Measurements from ENCODE around the gene RAD51B.

Gene RAD51B

DNA sequence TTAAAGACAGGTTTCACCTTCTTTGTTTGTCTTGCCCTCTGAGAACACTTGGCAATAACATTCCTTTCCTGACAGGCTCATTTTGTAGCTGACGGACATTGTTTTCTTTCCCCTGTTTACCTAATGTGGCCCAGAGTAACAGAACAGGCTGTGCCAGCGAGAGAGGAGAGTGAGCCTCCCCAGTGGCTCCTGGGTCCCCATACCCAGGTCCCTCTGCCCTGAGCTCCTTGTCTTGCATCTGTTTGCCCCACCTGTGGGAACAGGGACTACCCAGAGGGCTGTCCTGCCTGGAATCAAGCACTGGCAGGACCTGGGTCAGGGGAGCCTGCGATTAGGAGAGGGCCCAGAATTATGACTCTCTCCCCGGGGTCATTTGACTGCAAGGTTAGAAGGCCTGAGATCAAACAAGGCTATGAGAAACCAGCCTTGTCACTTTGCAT is 750.4 kb downstream of the RAD51B start:
- no peak for DNase-seq

DNA sequence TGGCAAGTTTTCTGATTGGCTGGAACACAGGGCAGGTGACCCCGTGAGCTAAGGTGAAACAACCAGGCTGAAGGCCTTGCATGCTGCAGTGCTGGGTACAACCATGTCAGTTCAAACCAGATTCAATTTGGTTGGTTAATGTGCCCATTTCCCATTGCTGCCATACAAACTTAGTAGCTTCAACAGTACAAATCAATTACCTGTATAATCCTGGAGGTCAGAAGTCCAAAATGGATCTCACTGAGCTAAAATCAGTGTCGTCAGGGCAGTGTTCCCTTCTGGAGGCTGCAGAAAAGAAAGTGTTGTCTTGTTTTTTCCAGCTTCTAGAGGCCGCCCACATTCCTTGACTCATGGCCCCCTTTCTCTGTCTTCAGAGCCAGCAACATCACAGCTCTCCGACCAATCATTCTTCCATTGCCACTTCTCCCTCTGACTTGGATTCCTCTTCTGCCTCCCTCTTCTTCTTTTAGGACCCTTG is 751.6 kb downstream of the RAD51B start:
- no peak for DNase-seq

DNA sequence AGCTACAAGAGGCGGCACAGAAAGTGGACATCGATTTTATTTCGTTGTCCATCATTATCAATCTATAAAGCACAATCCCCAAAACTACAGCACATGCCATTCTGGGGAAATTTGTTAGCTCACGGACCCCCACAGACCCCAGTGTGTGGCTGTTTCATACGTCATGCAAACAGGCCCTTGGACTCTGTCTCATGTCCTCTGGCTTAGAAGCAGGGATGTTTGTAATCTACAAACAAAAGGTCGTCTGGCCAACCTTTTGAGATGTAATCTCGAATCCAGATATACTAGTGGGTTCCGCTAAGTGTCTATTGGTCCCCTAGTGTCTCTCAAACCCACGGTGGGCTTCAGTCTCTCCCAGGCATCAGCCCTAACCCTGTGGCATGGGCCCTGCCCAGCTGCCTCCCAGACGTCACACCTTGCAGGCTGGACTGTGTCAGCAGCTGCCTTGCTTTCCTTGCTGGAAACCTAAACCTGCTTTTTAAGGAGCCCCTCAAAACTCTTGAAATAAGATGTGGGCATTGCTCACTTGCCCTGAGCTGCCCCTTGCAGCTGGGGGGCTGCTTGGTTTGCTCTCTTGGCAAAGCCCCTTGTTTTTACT is 752.4 kb downstream of the RAD51B start:
- DNase-seq = no peak

DNA sequence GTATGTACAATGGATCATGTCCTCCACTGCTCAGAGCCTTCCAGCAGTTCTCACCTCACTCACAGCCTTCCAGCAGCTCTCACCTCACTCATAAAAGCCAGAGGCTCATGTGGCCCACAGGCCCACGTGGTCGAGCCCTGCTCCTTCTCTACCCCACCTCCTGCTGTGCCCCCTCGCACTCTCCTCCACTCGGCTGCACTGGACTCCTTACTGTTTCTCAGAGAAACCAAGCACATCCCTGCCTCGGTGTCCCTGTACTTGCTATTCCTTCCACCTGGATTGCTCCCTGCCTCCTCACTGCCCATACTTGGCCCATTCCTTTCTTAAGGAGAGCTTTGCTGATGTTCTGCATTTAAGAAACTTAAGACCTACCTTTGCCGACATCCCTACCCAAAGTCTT is 753.5 kb downstream of the RAD51B start:
- no peak for DNase-seq

DNA sequence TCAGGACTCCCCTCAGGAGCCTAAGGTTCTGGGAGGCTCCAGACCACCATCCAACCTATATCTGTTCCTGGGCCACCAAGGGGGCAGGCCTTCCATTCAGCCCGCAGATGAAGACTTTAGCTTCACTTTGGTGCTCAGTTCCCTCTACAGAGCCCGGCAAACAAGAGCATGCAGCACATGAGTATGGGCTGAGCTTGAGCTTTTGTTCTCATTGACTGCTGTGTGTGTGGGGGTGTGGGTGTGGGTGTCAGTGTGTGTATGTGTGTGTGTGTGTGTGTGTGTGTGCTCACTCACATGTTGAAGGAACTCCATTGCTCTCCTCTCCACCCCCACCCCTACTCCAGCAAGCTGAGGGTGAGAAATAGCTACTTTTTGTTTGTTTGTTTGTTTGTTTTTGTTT is 754.1 kb downstream of the RAD51B start:
- DNase-seq = no peak

DNA sequence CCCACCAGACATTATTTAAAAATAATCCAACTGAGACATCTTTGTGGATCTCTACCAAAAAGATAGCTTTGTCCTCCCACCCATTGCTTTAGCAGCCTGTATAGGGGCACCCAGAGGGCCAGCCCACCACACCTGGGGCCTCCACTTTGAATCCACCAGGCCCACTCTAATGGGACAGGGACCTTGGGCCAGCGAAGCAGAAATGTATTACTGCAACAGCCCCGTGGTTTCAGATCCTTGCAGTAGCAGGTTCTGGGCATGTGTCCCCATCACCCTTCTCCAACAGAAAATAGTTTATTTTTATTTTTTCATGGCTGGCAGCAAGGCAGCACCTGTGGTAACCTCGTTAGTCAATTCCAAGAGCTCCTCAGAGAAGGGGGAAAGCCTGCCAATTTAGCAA is 754.9 kb downstream of the RAD51B start:
- no peak for DNase-seq

DNA sequence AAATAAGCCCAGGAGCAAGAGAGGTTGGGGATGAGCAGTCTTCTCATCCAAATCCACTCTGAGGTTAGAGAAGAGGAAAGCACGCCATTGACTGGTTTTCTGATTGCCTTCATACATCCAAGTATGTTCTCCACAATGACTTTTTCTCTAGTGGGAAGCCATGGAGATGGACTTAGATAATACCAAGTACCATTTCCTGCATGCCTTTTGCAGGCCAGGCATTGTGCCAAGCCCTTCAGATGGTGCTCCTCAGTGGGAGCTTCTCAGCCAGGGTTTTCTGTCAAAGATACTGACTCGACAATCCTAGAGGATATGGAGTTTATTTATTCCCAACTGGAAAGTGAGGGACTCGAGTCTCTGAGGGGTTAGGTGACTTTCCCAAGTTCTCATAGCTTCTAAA is 755.3 kb downstream of the RAD51B start:
- no peak for DNase-seq

DNA sequence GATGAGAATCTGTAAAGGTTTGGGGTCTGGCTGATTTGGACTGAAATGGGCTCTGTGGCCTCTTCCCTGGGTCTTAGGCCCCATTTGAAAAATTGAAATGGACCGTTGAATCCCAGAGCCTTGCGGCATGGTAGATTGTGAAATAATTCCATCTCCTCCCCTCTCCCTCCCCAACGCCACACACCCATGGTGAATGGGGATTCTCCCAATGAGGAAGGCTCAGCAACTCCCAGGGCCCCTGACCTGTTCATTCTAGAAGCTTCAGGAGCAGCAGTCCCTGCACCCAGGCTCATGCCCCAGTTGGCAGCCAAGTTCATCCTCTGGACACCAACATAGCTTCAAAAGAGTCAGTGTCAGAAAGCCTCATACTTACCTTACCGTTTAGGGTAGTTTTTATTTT is 755.8 kb downstream of the RAD51B start:
- no peak for DNase-seq

DNA sequence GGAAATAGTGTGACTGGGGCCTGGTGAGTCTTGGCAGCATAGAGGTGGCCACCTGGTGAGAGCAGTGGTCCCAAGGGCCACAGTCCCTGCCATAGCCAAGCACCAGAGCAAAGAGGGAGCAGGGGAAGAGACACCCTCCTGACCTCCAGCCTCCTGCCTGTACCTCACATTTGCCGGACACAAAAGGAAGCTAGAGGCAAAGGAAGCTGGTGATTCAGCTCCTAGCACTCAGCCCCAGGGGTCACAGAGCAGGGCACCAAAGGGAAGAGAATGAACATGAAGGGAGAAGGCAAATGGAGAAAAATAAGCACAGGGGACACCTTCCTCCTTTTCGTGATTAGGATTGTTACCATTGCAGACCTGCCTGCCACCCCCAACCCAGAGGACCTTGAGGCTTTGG is 756.5 kb downstream of the RAD51B start:
- no peak for DNase-seq

DNA sequence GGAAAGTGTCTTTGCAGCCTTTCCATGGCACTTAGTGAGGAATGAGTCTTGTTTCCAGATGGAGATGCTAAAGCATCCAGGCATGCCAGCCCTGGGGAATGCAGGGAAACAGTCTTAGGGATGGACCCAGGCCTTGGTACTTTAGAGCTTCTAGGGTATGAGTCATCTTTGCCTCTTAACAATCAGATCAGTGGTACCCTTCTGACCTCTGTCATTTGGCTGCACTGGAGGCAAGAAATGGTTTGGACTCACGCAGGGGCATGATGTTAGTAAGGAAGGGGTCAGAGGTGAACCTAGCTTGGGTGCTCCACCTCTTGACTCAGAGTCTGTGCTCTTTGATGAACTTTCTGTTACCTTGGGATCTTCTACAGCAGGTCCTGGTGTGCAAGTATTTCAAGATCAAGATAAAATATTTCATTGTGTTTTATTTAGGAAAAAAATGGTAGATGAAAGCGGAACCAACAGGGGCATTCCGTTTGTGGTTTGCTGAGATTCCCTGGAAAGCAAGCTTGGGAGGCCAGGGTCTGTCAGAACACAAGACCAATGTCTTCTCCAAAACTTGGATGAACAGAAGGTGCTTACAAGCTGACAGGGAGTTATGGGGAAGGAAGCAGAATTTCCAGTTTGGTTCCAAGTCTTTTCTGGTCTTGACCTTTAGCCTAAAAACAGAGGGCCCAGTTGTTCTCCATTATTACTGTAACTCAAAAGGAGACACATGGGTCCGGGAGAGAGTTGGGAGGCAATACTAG is 757.1 kb downstream of the RAD51B start:
- no peak for DNase-seq

DNA sequence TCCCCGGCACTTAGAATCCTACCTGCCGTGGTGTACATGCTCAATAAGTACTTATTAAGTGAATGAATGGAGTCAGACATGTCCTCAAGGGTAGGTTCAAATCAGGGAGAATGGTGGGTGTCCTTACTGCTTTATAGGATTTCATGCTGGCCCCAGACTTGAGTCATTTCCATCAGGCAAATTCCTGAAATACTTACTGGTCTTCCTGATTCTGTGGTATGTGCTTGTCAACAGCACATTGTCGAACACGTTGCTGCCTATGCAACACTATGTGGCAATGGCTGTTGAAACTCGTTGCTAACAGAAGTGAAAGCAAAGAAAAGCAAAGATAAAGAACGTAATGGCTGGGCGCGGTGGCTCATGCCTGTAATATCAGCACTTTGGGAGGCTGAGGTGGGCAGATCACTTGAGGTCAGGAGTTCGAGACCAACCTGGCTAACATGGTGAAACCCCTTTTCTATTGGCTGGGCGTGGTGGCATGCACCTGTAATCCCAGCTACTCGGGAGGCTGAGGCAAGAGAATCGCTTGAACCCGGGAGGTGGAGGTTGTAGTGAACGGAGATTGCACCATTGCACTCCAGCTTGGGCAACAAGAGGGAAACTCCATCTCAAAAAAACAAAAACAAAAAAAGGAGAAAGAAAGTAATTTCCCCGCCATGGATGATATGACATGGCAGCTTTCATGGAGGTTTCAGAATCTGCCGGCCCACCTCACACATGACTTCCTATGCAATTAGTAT is 758.4 kb downstream of the RAD51B start:
- DNase-seq = peak; percentile 64

DNA sequence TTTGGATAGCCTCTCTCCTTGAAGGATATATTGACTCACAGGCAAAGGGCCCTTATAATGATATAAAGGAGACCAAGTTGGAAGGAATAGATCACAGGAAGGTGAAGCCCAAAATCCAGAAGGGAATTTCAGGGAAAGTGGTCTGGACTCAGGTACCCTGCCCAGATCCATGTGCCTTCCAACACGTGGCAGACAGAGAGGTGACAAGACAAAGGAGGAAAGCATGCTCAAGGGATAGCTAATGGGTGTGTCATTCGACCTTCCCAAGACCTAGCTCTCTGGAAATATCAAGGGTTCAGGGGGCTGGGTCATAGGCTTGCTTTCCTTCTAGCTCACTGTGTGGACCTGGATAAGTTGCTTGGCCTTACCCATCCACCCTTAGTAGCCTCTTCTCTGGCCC is 759.0 kb downstream of the RAD51B start:
- no peak for DNase-seq

DNA sequence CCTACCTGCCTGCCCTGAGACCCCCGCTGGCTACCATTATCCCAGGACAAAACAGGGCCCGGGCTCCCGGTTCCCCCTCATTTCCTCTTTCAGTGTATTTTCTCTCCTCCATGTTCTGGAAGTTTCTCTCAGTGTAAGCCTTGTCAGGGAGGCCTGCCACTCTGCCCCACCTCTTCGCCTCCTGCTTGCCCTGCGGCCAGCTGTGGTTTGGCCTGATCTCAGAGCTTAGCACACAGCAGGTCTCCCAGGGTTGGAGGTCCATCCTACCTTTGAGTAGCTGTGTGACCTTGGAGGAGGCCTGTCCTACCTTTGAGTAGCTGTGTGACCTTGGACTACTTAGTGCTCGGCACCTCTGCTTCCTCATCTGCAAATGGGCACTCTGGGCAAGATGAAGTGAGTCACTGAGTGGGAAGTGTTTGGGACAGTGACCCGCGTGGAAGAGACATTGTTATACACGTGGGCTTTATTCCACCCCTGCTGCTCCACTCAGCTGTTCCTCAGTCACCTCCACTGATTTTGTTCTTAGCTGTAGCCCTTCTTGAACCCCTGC is 760.6 kb downstream of the RAD51B start:
- DNase-seq = no peak

DNA sequence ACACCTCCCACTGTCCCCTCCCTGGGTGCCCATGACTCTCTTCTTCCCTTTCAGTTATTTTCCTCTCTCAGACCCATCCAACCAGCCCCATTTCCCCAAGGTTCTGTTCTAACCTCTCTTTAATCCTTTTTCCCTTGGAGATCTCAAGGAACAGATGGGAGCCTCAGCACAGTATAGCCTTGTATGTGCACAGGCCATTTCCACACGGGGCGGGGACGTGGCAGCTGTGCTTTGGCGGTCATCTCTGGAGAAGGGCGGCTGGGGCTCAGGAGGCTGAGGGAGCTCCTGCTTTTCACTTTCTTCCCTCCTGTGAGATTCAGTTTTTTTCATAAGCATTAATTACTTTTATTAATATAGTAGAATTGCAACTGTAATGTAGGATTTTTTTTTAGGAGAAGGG is 761.1 kb downstream of the RAD51B start:
- no peak for DNase-seq

DNA sequence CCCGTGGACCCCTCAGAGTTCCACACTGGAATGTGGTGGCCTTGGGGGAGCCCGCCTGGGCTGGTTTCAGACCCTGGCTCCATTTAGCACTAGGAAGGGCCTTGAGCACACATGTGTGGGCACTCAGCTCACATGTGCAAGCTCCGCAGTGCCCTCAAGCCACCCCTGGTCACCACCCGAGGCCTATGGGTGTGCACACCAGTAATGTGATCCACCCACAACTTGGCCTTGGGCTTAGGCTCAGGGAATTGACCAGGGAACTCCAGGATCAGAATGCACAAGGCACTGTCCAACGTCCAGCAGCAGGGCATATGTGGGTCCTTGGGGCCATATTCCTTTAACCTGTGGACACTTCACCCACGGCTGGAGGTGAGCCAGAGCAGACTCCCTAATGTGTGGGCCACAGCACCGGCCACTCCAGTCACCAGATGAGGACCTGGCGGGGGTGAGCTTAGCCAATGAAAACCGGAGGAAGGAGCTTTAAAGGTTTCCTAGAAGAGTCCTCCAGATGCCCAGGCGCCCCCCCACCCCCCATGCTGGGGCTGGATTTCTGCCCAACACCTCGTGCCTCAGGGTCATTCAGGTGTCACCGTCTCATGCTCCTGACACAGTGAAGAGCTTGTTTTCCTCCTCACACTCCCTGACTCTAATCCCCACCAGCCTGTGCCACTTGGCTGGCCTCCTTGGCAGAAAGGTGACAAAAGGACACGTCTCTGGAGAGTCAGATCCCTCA is 764.1 kb downstream of the RAD51B start:
- no peak for DNase-seq

DNA sequence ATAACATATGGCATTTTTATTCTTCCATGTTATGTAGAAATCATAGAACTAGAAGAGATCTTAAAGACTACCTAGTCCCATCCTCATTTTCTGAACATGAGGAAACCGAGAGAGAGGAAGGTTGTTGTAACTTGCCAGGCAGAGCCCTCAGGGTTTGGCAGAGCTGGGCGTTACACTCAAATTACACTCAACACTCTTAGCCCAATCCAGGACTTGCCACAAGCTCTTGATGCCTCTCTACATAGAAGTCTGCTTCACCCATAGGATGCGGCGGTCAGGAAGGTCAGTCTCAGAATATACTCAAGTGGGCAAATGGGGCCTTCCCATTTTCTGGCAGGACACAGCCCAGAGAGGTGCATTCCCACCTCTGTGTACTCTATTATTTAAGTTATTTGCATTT is 765.2 kb downstream of the RAD51B start:
- no peak for DNase-seq

DNA sequence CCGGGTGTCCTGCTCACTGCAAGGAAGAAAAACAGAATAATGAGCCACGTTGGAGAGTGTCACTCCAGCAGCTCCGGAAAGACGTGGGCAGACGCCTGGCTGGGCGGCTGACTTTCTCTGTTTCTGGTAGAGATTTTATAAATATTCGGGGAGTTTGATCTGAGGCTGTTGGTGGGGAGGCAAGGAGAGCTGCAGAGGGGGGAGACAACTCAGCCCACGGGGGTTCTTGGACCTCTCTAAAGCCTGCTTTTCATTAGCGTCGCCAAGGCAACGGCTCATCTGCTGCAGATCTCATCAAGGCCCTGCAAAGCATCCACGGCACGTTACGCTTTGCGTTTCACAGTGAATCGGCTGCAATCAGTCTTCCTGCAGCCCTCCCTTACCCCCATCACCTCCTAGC is 766.1 kb downstream of the RAD51B start:
- DNase-seq = no peak

DNA sequence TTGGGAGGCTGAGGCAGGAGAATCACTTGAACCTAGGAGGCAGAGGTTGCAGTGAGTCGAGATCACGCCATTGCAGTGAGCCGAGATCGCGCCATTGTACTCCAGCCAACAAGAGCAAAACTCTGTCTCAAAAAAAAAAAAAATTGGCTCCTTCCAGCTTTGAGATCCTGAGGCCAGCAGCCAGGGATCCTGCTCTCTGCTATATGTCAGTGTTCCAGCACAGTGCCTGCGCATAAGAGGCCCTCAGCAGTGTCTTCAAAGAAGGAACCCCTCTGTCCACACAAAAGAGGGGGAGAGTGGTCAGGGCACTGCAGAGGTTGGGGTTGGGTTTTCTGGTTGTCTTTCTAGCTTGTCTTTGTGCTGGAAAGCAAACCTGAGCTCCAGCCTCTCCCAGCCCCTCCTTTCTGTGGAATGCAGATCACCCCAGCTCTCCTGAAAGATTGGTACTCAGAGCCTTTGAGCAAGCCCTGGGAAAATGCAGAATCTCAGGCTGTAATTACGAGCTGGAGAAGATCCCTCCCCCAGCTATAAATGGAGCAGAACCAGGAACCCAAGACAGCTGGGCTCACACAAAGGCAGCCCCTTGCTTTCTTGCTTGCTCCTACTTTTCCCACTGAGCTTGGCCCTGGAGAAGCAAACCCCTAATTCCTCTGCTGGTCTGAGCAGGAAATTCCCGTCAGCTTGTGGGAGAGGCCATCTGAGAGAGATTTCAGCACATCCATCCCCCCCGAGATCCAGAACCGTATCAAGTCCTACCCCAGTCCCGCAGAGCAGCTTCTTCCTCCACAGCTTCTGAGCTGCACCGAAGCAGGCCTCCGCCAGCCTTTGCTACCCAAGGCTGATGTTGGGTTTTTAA is 767.5 kb downstream of the RAD51B start:
- no peak for DNase-seq

DNA sequence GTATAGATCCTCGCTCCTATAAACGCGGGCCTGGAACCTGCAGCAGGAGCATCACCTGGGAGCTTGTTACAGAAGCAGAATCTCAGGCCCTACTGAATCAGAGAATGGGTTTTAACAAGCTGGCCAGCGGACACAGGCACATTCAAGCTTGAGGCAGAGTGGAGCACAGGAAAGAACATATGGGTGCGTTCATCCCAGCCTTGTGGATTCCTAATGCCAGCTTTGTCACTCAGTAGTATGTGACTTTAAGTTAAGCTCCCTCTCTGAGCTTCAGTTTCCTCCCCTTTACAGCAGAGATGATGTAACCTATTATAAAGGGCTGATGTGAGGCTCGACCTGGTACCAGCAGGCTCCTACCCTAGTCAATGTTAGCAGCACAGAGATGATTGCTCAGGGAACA is 768.4 kb downstream of the RAD51B start:
- DNase-seq = no peak

DNA sequence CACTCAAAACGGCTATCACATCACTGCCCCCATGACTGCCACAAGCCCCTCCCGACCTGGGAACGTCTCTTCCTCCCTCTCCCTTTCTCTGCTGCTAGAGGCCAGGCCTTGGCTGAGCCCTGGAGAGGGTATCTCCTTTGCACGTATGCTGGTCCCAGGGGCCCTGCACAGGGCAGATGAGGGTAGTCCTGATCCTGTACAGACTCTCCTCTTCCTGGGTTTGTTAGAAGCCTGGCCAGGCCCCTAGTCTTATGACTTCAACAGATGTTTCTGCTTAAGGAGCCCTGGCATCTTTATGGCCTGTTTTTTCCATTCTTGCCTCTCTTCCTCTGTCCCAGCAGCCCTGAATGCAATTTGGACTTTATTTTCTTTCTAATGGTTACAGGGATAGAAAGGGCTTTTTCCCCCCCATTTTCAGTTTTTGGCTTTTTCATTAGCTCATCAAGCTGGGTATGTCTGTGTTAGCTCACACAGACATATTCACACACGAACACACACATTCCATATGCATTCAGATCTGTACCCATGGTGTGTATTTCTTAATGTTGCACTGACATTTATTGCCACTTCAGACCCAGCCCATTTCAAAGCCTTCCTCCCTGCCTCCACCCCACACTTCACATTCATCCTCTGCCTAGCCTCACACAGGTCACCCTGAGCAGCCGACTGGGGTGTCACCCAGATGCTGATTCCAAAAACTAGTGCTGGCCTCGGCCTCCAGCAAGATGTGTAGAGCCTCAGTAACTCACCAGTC is 770.0 kb downstream of the RAD51B start:
- no peak for DNase-seq

DNA sequence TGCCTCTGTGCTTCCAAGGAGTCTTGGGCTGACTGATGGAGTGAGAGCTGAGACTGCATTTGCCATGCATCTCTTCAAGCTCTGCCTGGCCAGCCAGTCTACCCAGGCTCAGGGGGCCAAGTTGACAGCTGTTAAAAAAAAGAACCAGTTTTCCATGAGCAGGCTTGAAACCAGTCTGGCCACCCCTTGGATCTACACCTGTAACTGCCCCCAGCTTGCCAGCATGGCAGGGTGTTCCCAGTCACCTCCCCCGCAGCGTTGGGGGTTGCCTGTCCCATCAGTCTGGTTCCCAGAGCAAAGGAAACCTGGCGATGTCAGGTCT is 770.6 kb downstream of the RAD51B start:
- DNase-seq = no peak

DNA sequence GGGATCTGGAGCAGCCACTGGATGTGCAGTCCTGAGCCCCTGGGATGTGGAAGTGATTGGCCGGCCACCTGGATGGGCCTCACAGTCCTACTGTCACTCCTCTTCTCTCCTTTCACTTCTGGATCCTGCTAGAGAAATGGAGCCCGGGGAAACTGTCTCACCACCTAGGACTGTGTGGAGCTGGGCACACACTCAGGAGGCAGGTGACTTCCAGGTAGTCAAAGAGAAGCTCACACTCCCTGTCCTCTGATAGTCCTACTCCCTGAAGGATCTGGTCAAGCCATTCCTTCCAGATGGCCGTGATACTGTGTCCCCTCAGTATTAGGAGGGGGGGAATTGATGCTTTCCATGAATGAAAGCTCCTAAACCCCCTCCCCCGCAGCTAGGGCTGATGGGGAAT is 772.2 kb downstream of the RAD51B start:
- DNase-seq = no peak
